HepG2 (cell line): Measurements from ENCODE around the gene SLC16A3. TPM values are rescaled to one million over a fixed set of nuclear protein-coding genes. Genes with fewer than 3 reads are reported as not detected.

Experiments used
- ARNTL ChIP-seq: sonication (generic); formaldehyde crosslinking; IDR thresholded peaks from 2 replicates; pipeline ENCODE4 v1.4.0; 2020; ENCODE audit warnings: mild to moderate bottlenecking, missing genetic modification reagents
- DMAP1 ChIP-seq: IDR thresholded peaks from 2 replicates; pipeline ENCODE4 v1.6.1; 2016
- DZIP1 ChIP-seq: sonication (generic); formaldehyde crosslinking; IDR thresholded peaks from 2 replicates; pipeline ENCODE4 v1.5.0; 2020; ENCODE audit warnings: mild to moderate bottlenecking, missing genetic modification reagents
- E2F1 ChIP-seq: sonication (generic); formaldehyde crosslinking; IDR thresholded peaks from 2 replicates; pipeline ENCODE4 v1.5.0; 2020; ENCODE audit warnings: missing genetic modification reagents
- ELF1 ChIP-seq: sonication (generic); formaldehyde crosslinking; IDR thresholded peaks from 2 replicates; pipeline ENCODE4 v1.4.0; 2020; ENCODE audit warnings: missing genetic modification reagents
- FOXO1 ChIP-seq: sonication (generic); formaldehyde crosslinking; IDR thresholded peaks from 2 replicates; pipeline ENCODE4 v1.4.0; 2020; ENCODE audit warnings: missing genetic modification reagents
- GATA4 ChIP-seq: sonication (generic); IDR thresholded peaks from 2 replicates; pipeline ENCODE4 v1.6.1; 2016; ENCODE audit warnings: antibody characterized with exemption, low read depth, borderline replicate concordance
- HNF4G ChIP-seq, 2 experiments: sonication (generic) in 1 of 2; formaldehyde crosslinking in 1 of 2; IDR thresholded peaks; 2 replicates each; pipeline versions ENCODE4 v1.4.0 to v1.6.1; 2011 to 2020; ENCODE audit warnings: borderline replicate concordance in 2 of 2, low read depth in 2 of 2, mild to moderate bottlenecking in 2 of 2, low read length in 1 of 2, missing genetic modification reagents in 1 of 2, moderate library complexity in 1 of 2
- JUND ChIP-seq: sonication (generic); formaldehyde crosslinking; IDR thresholded peaks from 2 replicates; pipeline ENCODE4 v1.8.0; 2022; ENCODE audit warnings: mild to moderate bottlenecking, missing genetic modification reagents
- MAFF ChIP-seq: IDR thresholded peaks from 2 replicates; pipeline ENCODE4 v1.6.1; 2011; ENCODE audit warnings: low read depth, low read length, improper control_type of control experiment
- MXI1 ChIP-seq: IDR thresholded peaks from 3 replicates; pipeline ENCODE4 v1.6.1; 2012; ENCODE audit warnings: low read depth, low read length, inconsistent platforms, borderline replicate concordance
- NFE2L1 ChIP-seq: sonication (generic); formaldehyde crosslinking; IDR thresholded peaks from 2 replicates; pipeline ENCODE4 v1.4.0; 2020; ENCODE audit warnings: missing genetic modification reagents, mild to moderate bottlenecking, borderline replicate concordance
- PCBP1 ChIP-seq: fragments of 200-400 bp; formaldehyde crosslinking; IDR thresholded peaks from 2 replicates; pipeline ENCODE4 v1.6.1; 2017; ENCODE audit warnings: mild to moderate bottlenecking, low read depth, low read length, borderline replicate concordance
- POLR2G ChIP-seq: fragments of 200-400 bp; formaldehyde crosslinking; IDR thresholded peaks from 2 replicates; pipeline ENCODE4 v1.6.1; 2018; ENCODE audit warnings: mild to moderate bottlenecking, low read depth, low read length, moderate library complexity
- SIX1 ChIP-seq: sonication (generic); formaldehyde crosslinking; IDR thresholded peaks from 2 replicates; pipeline ENCODE4 v1.4.0; 2020; ENCODE audit warnings: missing genetic modification reagents, borderline replicate concordance
- SIX4 ChIP-seq: sonication (generic); formaldehyde crosslinking; IDR thresholded peaks from 2 replicates; pipeline ENCODE4 v1.4.0; 2020; ENCODE audit warnings: missing genetic modification reagents
- TARDBP ChIP-seq: sonication (generic); formaldehyde crosslinking; IDR thresholded peaks from 2 replicates; pipeline ENCODE4 v1.8.0; 2022; ENCODE audit warnings: mild to moderate bottlenecking, missing genetic modification reagents
- TOPORS ChIP-seq: sonication (generic); formaldehyde crosslinking; IDR thresholded peaks from 2 replicates; pipeline ENCODE4 v1.8.0; 2023; ENCODE audit warnings: mild to moderate bottlenecking, missing genetic modification reagents
- ZBTB26 ChIP-seq: IDR thresholded peaks from 2 replicates; pipeline ENCODE4 v1.6.1; 2016; ENCODE audit warnings: missing compliant biosample characterization, missing genetic modification reagents, borderline replicate concordance
- ZBTB38 ChIP-seq: sonication (generic); formaldehyde crosslinking; IDR thresholded peaks from 2 replicates; pipeline ENCODE4 v1.5.1; 2020; ENCODE audit warnings: mild to moderate bottlenecking, missing genetic modification reagents
- ZMYM2 ChIP-seq: sonication (generic); formaldehyde crosslinking; IDR thresholded peaks from 2 replicates; pipeline ENCODE4 v1.8.0; 2022; ENCODE audit warnings: mild to moderate bottlenecking, missing genetic modification reagents
- ZNF557 ChIP-seq: sonication (generic); formaldehyde crosslinking; IDR thresholded peaks from 2 replicates; pipeline ENCODE4 v1.4.0; 2020; ENCODE audit warnings: missing genetic modification reagents
- ZNF607 ChIP-seq: sonication (generic); formaldehyde crosslinking; IDR thresholded peaks from 2 replicates; pipeline ENCODE4 v1.5.1; 2020; ENCODE audit warnings: missing genetic modification reagents, mild to moderate bottlenecking, borderline replicate concordance
- ZNF784 ChIP-seq: sonication (generic); formaldehyde crosslinking; IDR thresholded peaks from 2 replicates; pipeline ENCODE4 v1.5.1; 2020; ENCODE audit warnings: missing genetic modification reagents, mild to moderate bottlenecking, borderline replicate concordance
- polyA plus RNA-seq, 8 experiments: library from polyadenylated mRNA; depleted of rRNA in 3 of 8; stranded (reverse) in 7 of 8; unstranded in 1 of 8; fragments of >200 nt; fragmentation: Illumina TruSeq in 4 of 8; extraction: Trizol in 4 of 8; gene quantifications; 2 replicates each; pipeline versions ENCODE4 v1.2.1 to v1.2.3, GENCODE V29; 2011 to 2016; ENCODE audit warnings: low read depth in 4 of 8, missing spikeins in 1 of 8, mixed read lengths in 1 of 8; ENCODE audit not compliant: insufficient read depth in 1 of 8
- total RNA-seq, 5 experiments: library from RNA; depleted of rRNA; stranded (reverse); fragments of >200 nt; fragmentation: Illumina TruSeq; extraction: Trizol; gene quantifications; 2 replicates each; pipeline ENCODE4 v1.2.3, GENCODE V29; 2016; ENCODE audit warnings: low read depth in 1 of 5

The SLC16A3 gene
- total and polyA plus RNA-seq, 2 of the 13 experiments (the other 11 are each of a cell fraction or from before 2014, with no cell fraction given), result 242 to 349 TPM

- TF ChIP-seq DZIP1, result no peak
- TF ChIP-seq ZMYM2 (CRISPR knock-in tag), result no peak
- TF ChIP-seq NFE2L1, result peak; percentile 70; the same call in 1 of the 2 replicates
- TF ChIP-seq FOXO1 (CRISPR knock-in tag), result no peak
- TF ChIP-seq GATA4, result no peak; the same call in 1 of the 2 replicates
- no peak for TF ChIP-seq ZBTB26 (CRISPR knock-in tag)
- TF ChIP-seq ZNF607 (CRISPR knock-in tag), result no peak
- peak; percentile 80; the same call in 1 of the 2 replicates for TF ChIP-seq TOPORS (CRISPR knock-in tag)
- TF ChIP-seq E2F1 (CRISPR knock-in tag), result no peak
- TF ChIP-seq ZBTB38, result peak; percentile 64
- TF ChIP-seq ELF1 (CRISPR knock-in tag), result peak; percentile 30; the same call in 1 of the 2 replicates
- TF ChIP-seq ZNF784 (CRISPR knock-in tag), result no peak; the same call in 1 of the 2 replicates
- 0 out of 2 replicates have a peak, but pooled peaks have one; percentile 10 for TF ChIP-seq SIX1 (CRISPR knock-in tag)
- TF ChIP-seq SIX4, result no peak
- TF ChIP-seq ARNTL (CRISPR knock-in tag), result no peak; the same call in 1 of the 2 replicates
- TF ChIP-seq DMAP1 (CRISPR knock-in tag), result no peak
- TF ChIP-seq POLR2G, result peak; percentile 68
- no peak for TF ChIP-seq MAFF
- TF ChIP-seq TARDBP (CRISPR knock-in tag), result peak; percentile 84
- TF ChIP-seq JUND (CRISPR knock-in tag), result no peak
- TF ChIP-seq HNF4G (IDR thresholded peaks at IDR 0.05; ENCODE audit: borderline replicate concordance, low read depth, low read length), result no peak; the same call in 1 of the 2 replicates
- 0 out of 2 replicates have a peak, but pooled peaks have one; percentile 34 for TF ChIP-seq HNF4G (CRISPR knock-in tag; IDR thresholded peaks at IDR 0.05; ENCODE audit: borderline replicate concordance, low read depth)
- no peak for TF ChIP-seq ZNF557 (CRISPR knock-in tag)
- TF ChIP-seq MXI1, result no peak
- peak; percentile 80; the same call in 1 of the 2 replicates for TF ChIP-seq PCBP1
These were observed 14.3 kb downstream of the SLC16A3 start (continued) for GRCh38 chr17:82242977-82243647.
